AG04450 (cell line): ENCODE measurements around the gene ZSWIM4. TPM values are rescaled to one million over a fixed set of nuclear protein-coding genes. Genes with fewer than 3 reads are reported as not detected.

Source experiments
- CTCF ChIA-PET: fragments of 300-600, 350-600 bp; formaldehyde crosslinking; extraction: SDS; loops from one replicate; lab custom pipeline; 2022; ENCODE audit warnings: antibody characterized with exemption, inconsistent platforms; lab: Charles Lee
- POLR2A ChIA-PET: fragments of 350-600 bp; formaldehyde crosslinking; extraction: SDS; loops from one replicate; lab custom pipeline; 2021; ENCODE audit warnings: antibody characterized with exemption, inconsistent platforms; lab: Yijun Ruan, JAX
- DNase-seq: peaks from one replicate; pipeline ENCODE4 v3.0.0-alpha.2; 2011; ENCODE audit warnings: low read depth, low spot score
- H3K27ac ChIP-seq: one replicate; pipeline ENCODE4 v1.5.1; 2012; ENCODE audit warnings: low read depth, low read length, control low read depth
- H3K27me3 ChIP-seq: one replicate; pipeline ENCODE4 v1.6.0; 2012; ENCODE audit warnings: low read length; ENCODE audit not compliant: control insufficient read depth, insufficient read depth
- H3K4me3 ChIP-seq: 2 replicates; pipeline ENCODE4 v1.5.1; 2011; ENCODE audit warnings: mild to moderate bottlenecking, low read depth, low read length, control low read depth
- H3K9me3 ChIP-seq: 2 replicates; pipeline ENCODE4 v1.5.1; 2012; ENCODE audit warnings: low read length; ENCODE audit not compliant: control insufficient read depth, insufficient read depth
- polyA plus RNA-seq: library from polyadenylated mRNA; depleted of rRNA; stranded (reverse); fragments of >200 nt; gene quantifications from 2 replicates; pipeline ENCODE4 v1.2.3, GENCODE V29; 2011
- TF ChIP-seq, protein P1 (sequence below): IDR thresholded peaks from 2 replicates; pipeline ENCODE4 v1.5.1; 2011; ENCODE audit warnings: low read depth, low read length, control low read depth, inconsistent platforms

Gene ZSWIM4
- polyA plus RNA-seq, 1 experiment, result 2.3 TPM

GRCh38 chr19:13762635-13763235 is 32.5 kb upstream of the ZSWIM4 start:
- ChIA-PET POLR2A (interaction anchor here (0.6 kb wide), 1 partner anchor 47 kb away, joined by 3 read pairs; no protein-coding TSS in a partner anchor), CTCF (no interaction called here)
- no peak for DNase-seq

DNA sequence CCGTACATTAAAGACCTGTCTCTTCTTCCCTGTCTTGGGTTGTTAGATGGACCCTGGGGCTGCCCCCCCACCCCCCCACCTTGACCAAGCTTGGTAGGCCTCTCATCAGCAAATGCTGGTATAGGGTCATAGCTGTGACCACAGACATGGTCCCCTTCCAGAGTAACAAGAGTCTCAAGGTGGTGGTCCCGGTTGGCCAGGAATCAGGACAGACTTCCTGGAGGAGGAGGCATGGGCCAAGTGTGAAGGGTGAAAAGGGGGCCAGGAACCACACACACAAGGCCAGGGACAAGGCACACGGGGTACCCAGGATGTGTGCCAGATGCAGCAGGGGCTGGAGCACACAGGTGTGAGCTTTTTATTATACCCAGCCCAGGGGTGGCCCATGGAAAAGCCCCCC is 32.0 kb upstream of the ZSWIM4 start:
- Histone ChIP-seq H3K27ac (no peak overlapping the region), H3K4me3 (no peak overlapping the region), H3K27me3 (no peaks in the 10 kb centered on the region), H3K9me3 (no peaks in the 10 kb centered on the region; the same call in 1 of the 2 replicates)
- TF ChIP-seq, protein P1, sequence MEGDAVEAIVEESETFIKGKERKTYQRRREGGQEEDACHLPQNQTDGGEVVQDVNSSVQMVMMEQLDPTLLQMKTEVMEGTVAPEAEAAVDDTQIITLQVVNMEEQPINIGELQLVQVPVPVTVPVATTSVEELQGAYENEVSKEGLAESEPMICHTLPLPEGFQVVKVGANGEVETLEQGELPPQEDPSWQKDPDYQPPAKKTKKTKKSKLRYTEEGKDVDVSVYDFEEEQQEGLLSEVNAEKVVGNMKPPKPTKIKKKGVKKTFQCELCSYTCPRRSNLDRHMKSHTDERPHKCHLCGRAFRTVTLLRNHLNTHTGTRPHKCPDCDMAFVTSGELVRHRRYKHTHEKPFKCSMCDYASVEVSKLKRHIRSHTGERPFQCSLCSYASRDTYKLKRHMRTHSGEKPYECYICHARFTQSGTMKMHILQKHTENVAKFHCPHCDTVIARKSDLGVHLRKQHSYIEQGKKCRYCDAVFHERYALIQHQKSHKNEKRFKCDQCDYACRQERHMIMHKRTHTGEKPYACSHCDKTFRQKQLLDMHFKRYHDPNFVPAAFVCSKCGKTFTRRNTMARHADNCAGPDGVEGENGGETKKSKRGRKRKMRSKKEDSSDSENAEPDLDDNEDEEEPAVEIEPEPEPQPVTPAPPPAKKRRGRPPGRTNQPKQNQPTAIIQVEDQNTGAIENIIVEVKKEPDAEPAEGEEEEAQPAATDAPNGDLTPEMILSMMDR, result no peak
- CTCF ChIA-PET, result no interaction called here
- no peak for DNase-seq
- POLR2A ChIA-PET, result no interaction called here

More at GRCh38 chr19:13762635-13763235, 32.5 kb upstream of the ZSWIM4 start:
- Histone ChIP-seq H3K9me3 (no peaks in the 10 kb centered on the region; the same call in 1 of the 2 replicates), H3K4me3 (no peak overlapping the region), H3K27ac (no peak overlapping the region), H3K27me3 (no peaks in the 10 kb centered on the region)
- TF ChIP-seq, protein P1, result no peak

GRCh38 chr19:13764101-13764807 is 31.0 kb upstream of the ZSWIM4 start, which contains the start of gene MRI1:
Gene MRI1, plus strand, starts transcription at chr19:13764522. Its CDS starts 67 bp downstream, at chr19:13764589.
- TF ChIP-seq, protein P1, result no peak
- Histone ChIP-seq H3K4me3 (peak within 1 kb of the TSS; percentile 80), H3K9me3 (no peaks in the 10 kb centered on the region; the same call in 1 of the 2 replicates), H3K27me3 (no peaks in the 10 kb centered on the region), H3K27ac (peak within 1 kb of the TSS; percentile 57)
- ChIA-PET POLR2A (interaction anchor here (0.6 to 2.4 kb wide), 8 partner anchors 9 to 102 kb away, joined by 3 to 27 read pairs (median 5); partner anchors contain the start of genes C19orf53 and ZSWIM4), CTCF (no interaction called here)
- DNase-seq, result no peak

DNA sequence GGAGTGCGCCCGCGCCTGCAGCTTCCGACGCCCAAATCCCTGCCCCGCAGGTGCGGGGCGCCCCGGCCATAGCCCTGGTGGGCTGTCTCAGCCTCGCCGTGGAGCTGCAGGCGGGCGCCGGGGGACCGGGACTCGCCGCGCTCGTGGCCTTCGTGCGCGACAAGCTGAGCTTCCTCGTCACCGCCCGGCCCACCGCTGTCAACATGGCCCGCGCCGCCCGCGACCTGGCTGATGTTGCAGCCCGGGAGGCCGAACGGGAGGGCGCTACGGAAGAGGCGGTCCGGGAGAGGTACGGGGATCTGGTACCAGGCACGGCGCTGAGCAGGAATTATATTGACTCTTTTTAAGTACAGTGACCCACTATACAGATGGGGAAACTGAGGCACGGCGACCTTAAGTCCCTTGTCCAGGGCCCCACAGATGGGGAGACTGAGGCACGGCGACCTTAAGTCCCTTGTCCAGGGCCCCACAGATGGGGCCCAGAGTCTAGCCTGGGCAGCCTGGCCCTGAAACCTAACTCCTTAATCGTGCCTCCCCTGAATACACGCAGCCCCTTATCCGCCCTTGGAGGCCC is 30.3 kb upstream of the ZSWIM4 start:
- DNase-seq, result no peak
- CTCF ChIA-PET, result no interaction called here
- Histone ChIP-seq H3K27ac (no peak overlapping the region), H3K27me3 (no peaks in the 10 kb centered on the region), H3K4me3 (peak overlapping the region; percentile 80), H3K9me3 (no peaks in the 10 kb centered on the region; the same call in 1 of the 2 replicates)
- POLR2A ChIA-PET, result interaction anchor here (0.5 to 2.4 kb wide), 7 partner anchors 8 to 549 kb away, joined by 3 to 27 read pairs (median 5); partner anchors contain the start of genes C19orf53 and ZSWIM4
- TF ChIP-seq, protein P1, result no peak
